ENCODE data around the gene FITM2.

DNA sequence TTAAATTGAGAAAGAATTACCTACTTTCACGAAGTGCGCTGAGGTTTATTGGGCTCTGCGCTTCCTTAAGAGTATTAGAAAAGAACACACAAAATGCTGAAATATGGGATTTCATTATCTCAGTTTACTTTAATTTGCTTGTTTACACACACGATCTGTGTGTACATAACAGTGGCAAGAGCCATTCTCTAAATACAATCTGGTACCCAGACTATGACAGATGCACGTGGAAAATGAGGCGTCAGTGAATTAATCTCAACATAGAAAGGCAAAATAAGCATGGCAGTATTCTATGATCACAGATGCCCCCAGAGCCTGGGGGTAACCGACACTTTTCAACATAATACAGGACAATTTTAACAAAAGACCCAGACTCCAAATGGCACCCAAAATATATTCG is 8.3 kb downstream of the FITM2 start:
- TF ChIP-seq CTCF (IDR thresholded peaks at IDR 0.05), result no peak
- no peak for TF ChIP-seq POLR2AphosphoS5 (IDR thresholded peaks at IDR 0.05)
- TF ChIP-seq POLR2A (IDR thresholded peaks at IDR 0.05), result no peak

Data from upper lobe of left lung (tissue), 4 donors.